ENCODE measurements around the gene CHCHD6. TPM values are rescaled to one million over a fixed set of nuclear protein-coding genes. Genes with fewer than 3 reads are reported as not detected.

Gene CHCHD6
- total RNA-seq, 2 donors from 2014 or later = 23.6 to 34.4 TPM

DNA sequence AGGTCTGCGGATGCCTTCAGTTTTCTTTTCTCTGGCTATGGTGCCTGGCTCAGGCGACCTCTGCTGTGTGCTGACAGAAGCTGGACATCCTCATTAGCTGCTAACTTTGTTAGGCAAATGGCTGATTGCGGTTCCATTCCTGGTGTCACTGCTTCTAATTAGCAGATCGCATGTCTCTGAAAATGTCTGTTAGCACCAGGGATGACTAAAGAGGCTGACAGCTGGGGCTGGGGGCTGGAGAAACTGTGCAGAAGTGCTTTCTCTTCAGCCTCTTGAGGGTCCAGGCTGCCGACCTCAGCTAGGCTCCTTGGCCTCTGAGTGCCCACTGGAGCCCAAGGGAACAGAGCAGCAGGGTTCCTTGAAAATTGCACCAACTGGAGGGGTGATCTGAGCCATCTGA is 39.3 kb downstream of the CHCHD6 start:
- H3K27ac Mint-ChIP-seq = no peak overlapping the region
- H3K36me3 Mint-ChIP-seq (ENCODE audit: low read depth) = peaks cover 21% of the 10 kb centered on the region
- Histone ChIP-seq H3K27ac (ENCODE audit: low read depth, low read length) (no peak overlapping the region), H3K4me1 (ENCODE audit: control insufficient read depth, insufficient read depth, low read length) (peaks cover 5% of the 10 kb centered on the region), H3K4me3 (ENCODE audit: low read length) (no peak overlapping the region), H3K9me3 (ENCODE audit: control insufficient read depth, low read length) (peaks cover 16% of the 10 kb centered on the region), H3K36me3 (ENCODE audit: control insufficient read depth, insufficient read depth, low read length) (peaks cover 6% of the 10 kb centered on the region), H3K27me3 (ENCODE audit: control insufficient read depth, insufficient read depth, low read length, poor library complexity, severe bottlenecking) (no peaks in the 10 kb centered on the region), H3K9ac (ENCODE audit: extremely low read depth, low read length, poor library complexity, severe bottlenecking) (no peak overlapping the region)
- no peaks in the 10 kb centered on the region for H3K27me3 Mint-ChIP-seq (ENCODE audit: insufficient read depth)
- WGBS, 2 experiments (ENCODE audit: insufficient coverage in 1 of 2, insufficient read length in 1 of 2) = 88 to 93% methylated on average over 4 to 5 of the region's 5 CpGs
- DNase-seq = no peak
- TF ChIP-seq CTCF (conservative IDR thresholded peaks at IDR 0.05) = no peak
- peaks cover 6% of the 10 kb centered on the region for H3K4me1 Mint-ChIP-seq
- peaks cover 12% of the 10 kb centered on the region for H3K9me3 Mint-ChIP-seq
- H3K4me3 Mint-ChIP-seq = no peak overlapping the region

DNA sequence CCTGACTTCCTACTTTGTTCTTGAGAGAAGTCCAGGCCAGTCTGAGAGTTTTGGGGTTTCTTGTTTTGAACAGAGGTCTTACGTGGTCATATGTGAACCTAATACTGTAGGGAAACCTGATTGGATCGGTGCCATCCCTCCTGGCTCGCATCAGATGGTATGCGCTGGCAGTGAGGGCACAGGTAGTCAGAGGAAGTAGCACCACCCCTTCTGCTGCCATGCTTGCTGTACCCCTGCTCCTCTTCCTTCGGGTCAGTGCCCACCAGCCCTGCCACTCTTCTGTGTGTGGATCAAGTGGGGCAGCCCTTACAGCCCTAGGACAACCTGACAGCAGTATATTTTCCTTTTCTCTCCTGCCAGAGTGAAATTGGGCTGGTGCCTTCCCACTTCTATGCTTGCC is 39.7 kb downstream of the CHCHD6 start:
- H3K4me1 ChIP-seq (ENCODE audit: control insufficient read depth, insufficient read depth, low read length) = peaks cover 5% of the 10 kb centered on the region
- no peak for DNase-seq
- no peak for TF ChIP-seq CTCF (conservative IDR thresholded peaks at IDR 0.05)
- H3K4me3 ChIP-seq (ENCODE audit: low read length) = no peak overlapping the region
- H3K4me3 Mint-ChIP-seq = no peak overlapping the region
- peaks cover 4% of the 10 kb centered on the region for H3K36me3 ChIP-seq (ENCODE audit: control insufficient read depth, insufficient read depth, low read length)
- 98% methylated on average over 5 of the region's 5 CpGs for WGBS, 2 experiments (ENCODE audit: insufficient coverage in 1 of 2, insufficient read length in 1 of 2)
- no peak overlapping the region for H3K27ac ChIP-seq (ENCODE audit: low read depth, low read length)
- peaks cover 11% of the 10 kb centered on the region for H3K9me3 Mint-ChIP-seq
- H3K9me3 ChIP-seq (ENCODE audit: control insufficient read depth, low read length) = peaks cover 12% of the 10 kb centered on the region
- H3K36me3 Mint-ChIP-seq (ENCODE audit: low read depth) = peaks cover 16% of the 10 kb centered on the region
- no peaks in the 10 kb centered on the region for H3K27me3 ChIP-seq (ENCODE audit: control insufficient read depth, insufficient read depth, low read length, poor library complexity, severe bottlenecking)
- H3K27me3 Mint-ChIP-seq (ENCODE audit: insufficient read depth) = no peaks in the 10 kb centered on the region
- peaks cover 6% of the 10 kb centered on the region for H3K4me1 Mint-ChIP-seq
- H3K27ac Mint-ChIP-seq = no peak overlapping the region
- H3K9ac ChIP-seq (ENCODE audit: extremely low read depth, low read length, poor library complexity, severe bottlenecking) = no peak overlapping the region

DNA sequence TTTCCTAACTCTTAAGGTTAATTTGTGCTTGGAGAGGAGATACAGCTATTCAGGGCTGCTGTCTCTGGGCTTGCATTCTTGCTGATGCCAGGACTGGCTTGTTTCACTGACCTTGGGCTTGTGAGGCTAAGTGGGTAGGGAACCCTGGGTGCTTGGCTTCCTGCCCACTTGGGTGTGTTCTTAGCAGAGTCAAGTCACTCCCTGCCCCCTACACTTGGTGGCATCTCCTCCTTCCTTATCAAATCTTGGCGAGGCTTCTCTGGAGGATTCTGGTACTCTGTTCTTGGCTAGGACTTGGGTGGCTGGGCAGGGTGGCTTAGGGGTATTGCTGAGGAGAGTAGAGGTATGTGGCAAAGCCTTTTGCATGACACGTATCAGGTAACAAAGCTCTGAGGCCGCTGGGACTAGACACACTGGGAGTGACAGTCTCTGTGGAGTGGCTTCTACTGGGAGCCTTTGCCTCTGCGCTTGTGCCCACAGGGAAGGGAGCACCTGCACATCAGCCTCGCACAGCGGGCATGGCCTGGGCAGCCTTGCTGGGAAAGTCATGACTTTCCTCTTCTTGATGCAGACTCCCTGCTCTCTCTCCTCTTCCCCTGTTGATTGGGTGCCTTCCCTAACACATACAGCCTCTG is 41.8 kb downstream of the CHCHD6 start:
- H3K27me3 Mint-ChIP-seq (ENCODE audit: insufficient read depth) = no peaks in the 10 kb centered on the region
- Histone ChIP-seq H3K27me3 (ENCODE audit: control insufficient read depth, insufficient read depth, low read length, poor library complexity, severe bottlenecking) (no peaks in the 10 kb centered on the region), H3K27ac (ENCODE audit: low read depth, low read length) (no peak overlapping the region), H3K9ac (ENCODE audit: extremely low read depth, low read length, poor library complexity, severe bottlenecking) (no peak overlapping the region), H3K4me3 (ENCODE audit: low read length) (no peak overlapping the region), H3K36me3 (ENCODE audit: control insufficient read depth, insufficient read depth, low read length) (no peaks in the 10 kb centered on the region), H3K4me1 (ENCODE audit: control insufficient read depth, insufficient read depth, low read length) (peaks cover 5% of the 10 kb centered on the region), H3K9me3 (ENCODE audit: control insufficient read depth, low read length) (no peaks in the 10 kb centered on the region)
- peaks cover 10% of the 10 kb centered on the region for H3K4me1 Mint-ChIP-seq
- H3K4me3 Mint-ChIP-seq = no peak overlapping the region
- no peak for TF ChIP-seq CTCF (conservative IDR thresholded peaks at IDR 0.05)
- H3K27ac Mint-ChIP-seq = peak overlapping the region; percentile 39
- WGBS, 2 experiments (ENCODE audit: insufficient coverage in 1 of 2, insufficient read length in 1 of 2) = 86% methylated on average over 2 to 6 of the region's 6 CpGs
- peaks cover 6% of the 10 kb centered on the region for H3K36me3 Mint-ChIP-seq (ENCODE audit: low read depth)
- DNase-seq = no peak
- H3K9me3 Mint-ChIP-seq = no peaks in the 10 kb centered on the region
